Suprapubic skin (tissue), 4 donors: Measurements from ENCODE around the gene TVP23C.

ENCODE experiments used
- EP300 ChIP-seq: sonication (generic); formaldehyde crosslinking; IDR thresholded peaks from one replicate; pipeline ENCODE4 v1.6.1; 2017; ENCODE audit warnings: antibody characterized with exemption
- POLR2A ChIP-seq, 2 donors: fragments of 450-650 bp; IDR thresholded peaks; one replicate each; pipeline ENCODE4 v1.6.1; 2017; ENCODE audit warnings: antibody characterized with exemption in 2 of 2, mild to moderate bottlenecking in 2 of 2, moderate library complexity in 2 of 2
- POLR2AphosphoS5 ChIP-seq, 3 donors: sonication (generic); formaldehyde crosslinking; IDR thresholded peaks; one replicate each; pipeline ENCODE4 v1.6.1; 2017; ENCODE audit warnings: antibody characterized with exemption in 3 of 3
- TF ChIP-seq, protein P1 (sequence below), 2 donors: fragments of 200-600 bp in 1 of 2; fragments of 450-650 bp in 1 of 2; sonication (generic) in 1 of 2; IDR thresholded peaks; one replicate each; pipeline ENCODE4 v1.5.1; 2016 to 2019; ENCODE audit warnings: antibody characterized with exemption in 2 of 2, mild to moderate bottlenecking in 1 of 2, moderate library complexity in 1 of 2

DNA sequence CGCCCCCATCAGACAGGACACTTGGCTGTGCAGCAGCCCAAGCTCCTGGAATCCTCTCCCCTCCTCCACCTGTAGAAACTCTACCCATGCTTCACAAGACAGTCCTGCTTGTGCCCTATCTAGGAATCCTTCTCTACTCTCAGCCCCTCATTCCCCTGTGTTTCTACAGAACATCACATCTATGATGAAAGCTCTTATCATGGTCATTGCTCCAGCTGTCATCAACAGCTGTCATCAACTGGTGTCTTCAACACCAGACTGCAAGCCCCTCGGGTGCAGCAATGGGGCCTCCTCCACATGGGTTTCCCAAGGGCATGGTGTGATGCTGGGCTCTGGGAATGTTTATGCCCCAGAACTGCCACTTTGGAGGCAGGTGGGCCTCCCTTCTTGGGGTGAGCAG is 74.7 kb downstream of the TVP23C start:
- TF ChIP-seq, protein P1, sequence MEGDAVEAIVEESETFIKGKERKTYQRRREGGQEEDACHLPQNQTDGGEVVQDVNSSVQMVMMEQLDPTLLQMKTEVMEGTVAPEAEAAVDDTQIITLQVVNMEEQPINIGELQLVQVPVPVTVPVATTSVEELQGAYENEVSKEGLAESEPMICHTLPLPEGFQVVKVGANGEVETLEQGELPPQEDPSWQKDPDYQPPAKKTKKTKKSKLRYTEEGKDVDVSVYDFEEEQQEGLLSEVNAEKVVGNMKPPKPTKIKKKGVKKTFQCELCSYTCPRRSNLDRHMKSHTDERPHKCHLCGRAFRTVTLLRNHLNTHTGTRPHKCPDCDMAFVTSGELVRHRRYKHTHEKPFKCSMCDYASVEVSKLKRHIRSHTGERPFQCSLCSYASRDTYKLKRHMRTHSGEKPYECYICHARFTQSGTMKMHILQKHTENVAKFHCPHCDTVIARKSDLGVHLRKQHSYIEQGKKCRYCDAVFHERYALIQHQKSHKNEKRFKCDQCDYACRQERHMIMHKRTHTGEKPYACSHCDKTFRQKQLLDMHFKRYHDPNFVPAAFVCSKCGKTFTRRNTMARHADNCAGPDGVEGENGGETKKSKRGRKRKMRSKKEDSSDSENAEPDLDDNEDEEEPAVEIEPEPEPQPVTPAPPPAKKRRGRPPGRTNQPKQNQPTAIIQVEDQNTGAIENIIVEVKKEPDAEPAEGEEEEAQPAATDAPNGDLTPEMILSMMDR (IDR thresholded peaks at IDR 0.05), result no peak
- no peak for TF ChIP-seq POLR2A (IDR thresholded peaks at IDR 0.05)
- TF ChIP-seq EP300, result no peak
- no peak for TF ChIP-seq POLR2AphosphoS5 (IDR thresholded peaks at IDR 0.05)
